ENCODE data around the gene MATN4.

MATN4 gene

GRCh38 chr20:45313065-45313695, 5.1 kb upstream of the MATN4 start:
- ATAC-seq: no peak

GRCh38 chr20:45312241-45312640, 4.1 kb upstream of the MATN4 start:
- ATAC-seq: no peak

DNA sequence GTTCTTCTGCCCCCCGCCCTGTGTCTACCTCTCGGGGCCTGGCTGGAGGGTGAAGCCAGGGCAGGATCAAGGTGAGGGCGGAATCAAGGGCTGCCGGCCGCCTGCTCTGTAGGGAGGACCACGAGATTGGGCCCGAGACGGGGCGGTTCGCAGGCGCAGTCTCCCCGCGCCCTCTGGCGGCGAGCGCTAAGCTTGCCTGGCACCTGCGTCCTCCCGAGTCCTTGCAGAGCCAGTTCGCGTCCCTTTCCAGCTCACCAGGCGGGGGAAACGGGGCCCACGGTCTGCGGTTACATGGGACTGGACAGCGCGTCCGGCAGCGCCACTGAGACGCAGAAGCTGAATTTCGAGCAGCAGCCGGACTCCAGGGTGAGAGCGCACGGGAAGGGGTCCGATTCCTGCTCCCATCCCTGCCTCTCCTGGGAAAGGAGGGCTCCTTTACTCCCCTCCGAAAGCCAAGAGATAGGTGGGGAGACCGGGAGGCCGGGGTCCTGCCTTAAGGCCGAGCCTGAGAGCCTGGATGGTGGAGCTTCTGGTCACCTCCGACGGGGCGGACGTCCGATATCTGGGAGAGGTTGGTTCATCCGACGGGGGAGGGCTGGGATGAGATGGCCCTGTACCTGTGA, 3.6 kb upstream of the MATN4 start:
- peak; percentile 62 to 72 for ATAC-seq

- ATAC-seq: no peak
These were observed 976 bp upstream of the MATN4 start for GRCh38 chr20:45309075-45309474.

DNA sequence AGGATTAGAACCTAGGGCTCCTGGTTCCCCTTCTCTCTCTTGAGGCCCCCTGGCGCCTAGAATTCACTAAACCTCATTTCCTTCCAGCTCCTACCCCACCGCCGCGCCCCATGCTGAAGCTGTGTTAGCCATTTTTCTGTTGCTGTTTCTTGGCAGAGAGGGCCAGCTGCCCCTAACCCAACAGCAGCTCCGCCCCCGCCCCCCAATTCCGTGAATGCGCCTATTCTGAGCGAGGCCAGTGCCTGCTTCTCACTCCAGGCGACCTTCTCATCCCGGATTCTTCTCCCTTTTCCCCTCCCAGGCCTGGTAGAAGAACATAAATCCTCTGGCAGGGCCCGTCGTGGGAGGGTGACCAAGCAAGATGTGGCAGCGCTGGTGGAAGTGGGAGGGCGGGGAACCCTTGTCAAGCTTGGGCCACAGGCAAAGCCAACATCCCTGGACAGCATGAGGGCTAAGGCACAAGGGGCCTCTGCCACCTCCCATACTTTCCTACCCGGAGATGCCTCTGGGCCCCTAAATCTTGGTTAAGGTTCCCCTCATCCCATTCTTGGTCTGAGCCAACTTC, 941 bp downstream of the MATN4 start:
- no peak for ATAC-seq

GRCh38 chr20:45306431-45306982, 1.6 kb downstream of the MATN4 start, which contains the start of gene RBPJL:
Gene RBPJL (plus strand): TSS chr20:45306840. CDS start chr20:45306923, 83 bp downstream.
- ATAC-seq: peak in 1 of 2 donors; percentile 25

DNA sequence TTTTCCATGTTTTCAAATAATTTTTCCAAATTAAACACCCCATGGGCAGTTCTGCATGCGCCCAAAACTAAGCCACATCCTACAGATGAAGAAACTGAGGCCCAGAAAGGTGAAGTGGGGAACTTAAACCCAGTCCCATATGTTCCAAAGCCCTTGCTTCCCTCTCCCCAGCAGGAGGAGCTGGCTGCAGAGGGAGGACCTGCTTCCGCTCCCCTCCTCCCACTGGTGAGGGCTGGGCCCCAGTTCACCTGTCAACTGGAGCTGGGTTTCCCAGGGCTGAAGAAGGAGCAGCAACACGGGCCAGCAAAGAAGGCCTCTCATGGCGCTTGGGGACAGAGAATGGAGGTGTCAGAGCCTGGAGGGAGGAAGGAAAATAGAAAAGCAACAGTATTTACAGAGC, 2.8 kb downstream of the MATN4 start:
- ATAC-seq: no peak

- no peak for ATAC-seq
These were observed 3.6 kb downstream of the MATN4 start for GRCh38 chr20:45304464-45304999.

DNA sequence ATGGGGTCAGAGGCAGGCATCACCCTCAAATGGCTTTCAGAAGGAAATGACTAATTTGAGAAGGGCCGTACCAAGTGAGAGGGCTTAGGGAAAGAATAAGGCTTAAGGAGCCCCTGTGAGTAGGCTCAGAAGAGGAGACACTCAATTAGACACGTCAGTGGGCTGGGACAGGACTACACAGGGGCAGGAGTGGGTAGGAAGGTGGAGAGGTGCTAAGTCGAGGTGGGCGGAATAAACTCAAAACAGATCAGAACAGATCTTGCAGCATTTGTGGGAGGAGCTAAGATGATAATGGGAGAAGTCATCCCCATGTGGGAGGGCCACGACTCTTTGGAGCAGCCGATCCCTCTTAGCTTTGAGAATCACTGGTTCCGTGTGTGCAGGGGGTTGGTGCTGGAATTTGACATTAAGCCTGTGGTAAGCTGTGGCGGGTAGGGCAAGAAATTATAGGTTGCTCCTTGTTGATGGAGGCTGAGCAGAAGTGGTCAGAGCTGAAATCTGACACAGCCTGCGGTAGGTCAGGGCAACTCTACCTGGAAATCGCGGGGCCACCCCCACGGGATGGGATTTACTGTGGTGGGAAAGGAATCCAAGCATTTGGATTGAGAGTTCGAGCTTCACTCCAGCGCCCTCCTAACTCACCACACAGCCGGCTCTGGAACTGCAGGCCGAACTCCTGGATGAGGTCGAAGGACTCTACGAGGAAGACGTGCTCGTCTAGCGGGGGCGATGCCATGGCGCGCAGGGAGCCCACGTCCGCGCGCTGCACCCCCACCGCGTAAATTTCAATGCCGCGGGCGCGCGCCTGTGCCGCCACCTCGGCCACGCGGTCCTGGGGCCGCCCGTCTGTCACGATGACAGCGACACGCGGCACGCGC, 4.3 kb downstream of the MATN4 start:
- no peak for ATAC-seq

DNA sequence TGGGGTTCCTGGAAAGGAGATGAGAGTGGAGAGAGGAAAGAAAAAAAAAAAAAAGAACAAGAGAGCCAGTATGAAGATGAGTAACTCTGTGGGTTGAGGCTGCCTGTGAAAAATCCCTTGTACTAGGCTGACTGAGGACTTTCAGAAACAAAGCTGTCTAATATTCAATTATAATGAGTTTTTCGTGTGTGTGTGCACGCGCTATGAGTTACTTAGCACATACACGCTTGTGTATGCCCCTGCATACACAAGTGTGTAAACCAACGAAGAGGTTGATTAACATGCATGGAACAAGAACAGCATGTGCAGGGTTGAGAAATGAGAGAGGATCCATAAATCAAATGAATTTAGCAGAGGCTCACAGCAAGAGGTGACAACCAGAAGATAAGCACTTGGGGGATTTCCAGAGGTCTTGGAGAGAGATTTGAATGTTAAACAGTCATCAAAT, 6.3 kb downstream of the MATN4 start:
- peak; percentile 65 to 69 for ATAC-seq

DNA sequence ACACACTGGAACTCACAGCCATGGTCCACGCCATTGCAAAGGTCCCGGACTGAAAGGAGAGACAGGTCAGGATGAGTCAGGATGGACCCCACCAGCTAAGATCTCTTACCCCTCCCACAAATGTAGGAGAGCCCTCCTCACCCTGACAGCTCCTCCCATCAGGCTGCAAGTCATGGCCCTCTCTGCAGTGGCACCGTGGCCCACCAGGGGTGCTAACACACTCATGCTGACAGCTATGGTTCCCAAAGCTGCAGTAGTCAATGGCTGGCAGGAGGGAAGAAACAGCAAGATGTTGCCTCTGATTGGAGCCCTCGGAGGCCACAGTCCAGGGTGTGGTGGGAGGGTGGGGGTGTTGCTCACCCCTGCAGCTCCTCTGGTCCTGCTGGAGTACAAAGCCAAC, 7.1 kb downstream of the MATN4 start:
- peak in 1 of 2 donors; percentile 54 for ATAC-seq

- ATAC-seq: no peak
These were observed 8.3 kb downstream of the MATN4 start for GRCh38 chr20:45299786-45300185.

DNA sequence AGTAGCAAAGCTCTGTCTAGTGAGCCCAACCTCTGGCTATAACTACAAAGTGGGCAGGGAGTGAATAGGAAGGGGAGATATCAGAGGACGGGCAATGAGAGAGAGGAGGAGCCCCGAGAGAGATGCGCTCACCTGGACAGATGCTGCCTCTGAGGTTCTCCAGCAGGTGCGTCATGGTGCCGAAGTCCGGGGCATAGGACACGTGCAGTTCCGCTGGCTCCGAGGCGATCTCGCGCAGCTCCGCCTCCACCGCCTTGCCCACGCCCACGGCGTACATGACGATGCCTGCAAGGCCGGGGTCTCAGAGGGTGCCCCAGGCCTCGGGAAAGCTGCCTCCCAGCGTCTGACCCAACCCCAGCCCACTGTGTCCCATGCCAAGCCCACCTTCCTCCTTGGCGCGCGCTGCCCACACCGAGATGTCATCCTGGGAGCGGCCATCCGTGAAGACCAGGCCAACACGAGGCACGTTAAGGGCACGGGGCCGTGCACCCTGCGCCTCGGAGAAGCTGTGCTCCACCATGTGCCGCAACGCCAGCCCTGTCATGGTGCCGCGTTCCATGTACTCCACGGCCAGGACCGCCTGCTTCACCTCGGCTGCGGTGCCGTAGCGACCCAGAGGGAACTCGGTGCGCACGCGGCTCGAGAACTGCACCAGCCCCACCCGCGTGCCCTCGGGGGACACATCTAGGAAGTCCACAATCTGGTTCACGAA, 10.2 kb downstream of the MATN4 start:
- no peak for ATAC-seq

- no peak for ATAC-seq
These were observed 13.4 kb downstream of the MATN4 start for GRCh38 chr20:45294659-45295058.

DNA sequence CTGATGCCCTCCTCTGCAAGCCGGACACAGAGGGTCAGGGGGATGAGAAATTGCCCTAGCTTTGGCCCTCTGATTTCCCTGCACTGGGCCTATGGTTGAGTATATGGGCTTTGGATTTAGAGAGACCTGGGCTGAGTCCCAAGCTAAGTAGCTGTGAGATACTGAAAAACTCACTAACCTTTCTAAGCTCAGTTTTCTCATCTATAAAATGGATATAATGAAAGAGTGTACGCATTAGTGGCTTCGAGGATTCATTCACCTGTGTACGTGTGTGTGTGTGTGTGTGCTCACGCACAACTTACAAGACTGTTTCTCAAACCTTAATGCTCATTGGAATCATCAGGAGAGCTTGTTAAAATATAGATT, 14.1 kb downstream of the MATN4 start:
- ATAC-seq: no peak

DNA sequence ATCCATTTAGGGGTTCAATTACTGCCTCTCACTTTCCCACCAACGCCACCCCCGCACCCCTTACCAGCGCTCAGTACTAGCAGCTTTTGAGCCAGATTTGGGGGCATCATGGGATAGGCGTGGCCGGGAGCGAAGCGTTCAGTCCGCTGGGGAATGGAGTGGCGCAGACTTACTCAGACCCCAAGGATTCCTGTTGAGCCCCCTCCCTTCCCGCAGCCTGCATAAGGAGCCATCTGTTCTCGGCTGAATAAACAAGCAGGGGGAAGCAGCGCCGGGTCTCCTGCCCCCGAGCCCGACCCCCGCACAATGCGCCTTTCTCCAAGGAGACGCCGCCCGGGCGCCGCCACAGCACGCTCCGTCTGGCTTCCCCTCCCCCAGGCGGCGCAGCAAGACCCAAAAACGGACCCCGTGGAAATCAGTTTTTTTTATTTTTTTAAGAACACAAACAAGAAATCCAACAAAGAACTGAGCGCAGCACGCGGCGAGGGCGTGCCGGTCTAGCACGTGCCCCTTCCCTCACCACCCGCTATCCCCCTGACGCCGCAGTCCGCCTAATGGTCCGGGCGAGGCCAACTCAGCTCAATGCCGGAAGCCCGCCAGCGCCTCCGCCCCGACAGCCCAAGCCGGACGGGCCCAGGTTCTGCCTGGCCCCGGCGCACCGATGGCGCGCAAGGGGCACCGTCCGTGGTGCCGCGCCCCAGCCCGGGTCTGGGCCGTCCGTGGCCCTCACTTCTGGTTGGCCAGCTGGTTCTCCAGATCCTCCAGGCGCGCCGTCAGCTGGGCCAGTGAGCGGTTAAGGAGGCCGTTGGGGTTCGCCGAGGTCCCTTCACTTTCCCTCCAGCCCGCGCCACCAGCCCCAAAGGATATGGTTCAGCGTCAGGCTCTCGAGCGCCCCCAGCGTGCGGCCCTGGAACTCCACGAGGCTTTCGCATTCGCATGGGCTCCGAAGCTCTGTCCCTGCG, 14.8 kb downstream of the MATN4 start:
- ATAC-seq: peak; percentile 85 to 91

DNA sequence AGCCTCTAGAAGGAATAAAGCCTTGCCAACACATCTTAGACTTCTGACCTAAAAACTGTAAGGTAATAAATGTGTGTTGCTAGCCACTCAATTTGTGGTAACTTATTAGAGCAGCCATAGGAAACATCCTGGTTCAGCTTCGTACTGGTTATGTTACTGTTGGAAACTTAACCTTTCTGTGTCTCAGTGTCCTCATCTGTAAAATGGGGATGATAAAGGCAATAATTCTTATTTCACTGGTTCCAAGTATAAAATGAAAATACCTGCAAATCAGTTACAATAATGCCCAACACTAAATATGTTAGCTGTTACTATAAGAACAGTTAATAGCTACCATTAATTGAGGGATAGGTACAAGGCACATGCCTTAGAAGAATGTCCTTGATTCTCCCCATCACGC, 15.8 kb downstream of the MATN4 start:
- ATAC-seq: no peak

DNA sequence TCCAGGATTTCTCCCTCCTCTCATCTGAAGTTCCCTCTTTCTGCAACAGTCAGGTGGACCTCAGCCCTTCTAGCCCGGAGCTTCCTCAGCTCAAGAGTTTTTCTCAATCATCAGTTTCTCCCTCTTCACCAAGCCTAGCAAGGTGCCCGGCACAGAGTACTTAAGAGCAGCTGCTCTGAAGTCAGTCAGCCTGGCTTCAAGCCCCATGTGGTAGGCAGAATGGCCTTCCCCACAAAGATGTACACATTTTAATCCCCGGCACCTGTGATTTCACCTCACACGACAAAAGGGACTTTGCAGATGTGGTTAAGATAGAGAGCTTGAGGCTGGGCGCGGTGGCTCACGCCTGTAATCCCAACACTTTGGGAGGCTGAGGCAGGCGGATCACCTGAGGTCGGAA, 16.6 kb downstream of the MATN4 start:
- ATAC-seq: no peak

DNA sequence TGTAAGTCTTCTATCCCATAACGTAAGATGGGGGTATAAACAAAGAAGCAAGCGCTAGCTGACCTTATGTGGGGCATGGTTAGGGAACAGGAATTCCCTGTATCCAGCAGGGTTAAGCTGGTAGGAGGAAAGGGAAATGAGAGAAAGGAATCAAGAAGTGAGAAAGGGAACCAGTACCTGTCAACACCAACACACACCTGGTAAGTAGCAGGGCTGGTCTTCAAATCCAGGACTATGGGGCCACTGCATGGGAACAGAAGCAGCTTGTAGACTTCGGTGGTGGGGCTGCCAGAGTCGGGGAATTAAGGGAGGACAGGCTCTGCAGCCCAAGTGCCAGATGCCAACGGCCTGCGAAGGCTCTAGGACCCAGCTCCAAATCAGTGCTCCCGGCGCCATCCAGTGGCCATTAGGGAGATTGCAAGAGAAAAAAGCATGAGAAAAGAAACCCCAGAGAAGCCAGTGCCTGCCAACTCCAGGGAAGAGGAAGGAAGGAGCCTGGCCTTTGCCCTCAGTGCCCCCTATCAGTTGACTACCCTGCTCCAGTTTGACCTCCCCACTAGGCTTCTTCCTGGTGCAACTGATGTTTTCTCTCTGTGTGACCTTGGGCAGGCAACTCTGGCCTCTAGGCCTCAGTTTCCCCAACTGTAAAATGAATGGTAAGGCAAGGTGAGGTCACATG, 17.3 kb downstream of the MATN4 start:
- ATAC-seq: peak; percentile 14 to 26

Measured in activated CD4-positive, CD25-positive, alpha-beta regulatory T cell treated with anti-CD3 and anti-CD28 coated beads, Interleukin-2, amount 50 U/mL, for 24 hours (primary cell).